Esophagus muscularis mucosa (tissue), 4 donors: ENCODE data around the gene MBD2. TPM values are rescaled to one million over a fixed set of nuclear protein-coding genes. Genes with fewer than 3 reads are reported as not detected.

ENCODE experiments used
- DNase-seq: peaks from one replicate; pipeline ENCODE4 v3.0.0-alpha.2; 2017; ENCODE audit errors: extremely low spot score
- H3K27ac ChIP-seq, 4 donors: fragments of 200-600 bp; sonication (generic); replicated peaks in 1 of 4; 1 replicate in 3 of 4; 2 replicates in 1 of 4; pipeline ENCODE4 v1.5.1; 2016 to 2019; ENCODE audit warnings: mild to moderate bottlenecking in 1 of 4
- H3K27me3 ChIP-seq, 4 donors: fragments of 200-600 bp; sonication (generic); one replicate each; pipeline versions ENCODE4 v1.5.1 to v1.6.0; 2016 to 2019
- H3K36me3 ChIP-seq, 4 donors: fragments of 200-600 bp; sonication (generic); one replicate each; pipeline ENCODE4 v1.5.1; 2016 to 2019
- H3K4me1 ChIP-seq, 4 donors: fragments of 200-600 bp; sonication (generic); one replicate each; pipeline ENCODE4 v1.5.1; 2016 to 2019
- H3K4me3 ChIP-seq, 4 donors: fragments of 200-600 bp; sonication (generic); 1 replicate in 2 of 4; 2 replicates in 2 of 4; pipeline ENCODE4 v1.5.1; 2016 to 2019; ENCODE audit warnings: mild to moderate bottlenecking in 4 of 4, moderate library complexity in 1 of 4
- H3K9me3 ChIP-seq, 4 donors: fragments of 200-600 bp; sonication (generic); 1 replicate in 3 of 4; 2 replicates in 1 of 4; pipeline ENCODE4 v1.5.1; 2016 to 2019
- EP300 ChIP-seq: sonication (generic); formaldehyde crosslinking; IDR thresholded peaks from one replicate; pipeline ENCODE4 v1.6.1; 2017; ENCODE audit warnings: antibody characterized with exemption
- POLR2A ChIP-seq: fragments of 450-650 bp; IDR thresholded peaks from one replicate; pipeline ENCODE4 v1.6.1; 2017; ENCODE audit warnings: antibody characterized with exemption, moderate library complexity, mild to moderate bottlenecking, low read depth
- POLR2AphosphoS5 ChIP-seq, 2 donors: sonication (generic); formaldehyde crosslinking; IDR thresholded peaks; one replicate each; pipeline ENCODE4 v1.6.1; 2017; ENCODE audit warnings: antibody characterized with exemption in 2 of 2
- WGBS: methylation state at CpG from one replicate; pipeline ENCODE4 v1.1.5; 2018; 5-methylcytosine and 5-hydroxymethylcytosine counted together
- intact Hi-C: fragments of 100-400 bp; cut with DNase I; formaldehyde crosslinking; loops from one replicate; pipeline ENCODE4 v1.15.1; 2023
- total RNA-seq, 4 donors: library from RNA; depleted of rRNA; stranded (reverse); fragments of >200 nt; gene quantifications; one replicate each; pipeline versions ENCODE4 v1.1.0 to v1.2.1, GENCODE V29; 2016
- TF ChIP-seq, protein P1 (sequence below), 3 experiments: fragments of 200-600 bp in 2 of 3; fragments of 450-650 bp in 1 of 3; sonication (generic) in 2 of 3; IDR thresholded peaks; one replicate each; pipeline ENCODE4 v1.5.1; 2017 to 2019; ENCODE audit warnings: antibody characterized with exemption in 3 of 3, mild to moderate bottlenecking in 2 of 3, moderate library complexity in 1 of 3

The MBD2 gene
- total RNA-seq, 4 donors from 2014 or later, result 30.7 to 43.9 (median 40.8) TPM

DNA sequence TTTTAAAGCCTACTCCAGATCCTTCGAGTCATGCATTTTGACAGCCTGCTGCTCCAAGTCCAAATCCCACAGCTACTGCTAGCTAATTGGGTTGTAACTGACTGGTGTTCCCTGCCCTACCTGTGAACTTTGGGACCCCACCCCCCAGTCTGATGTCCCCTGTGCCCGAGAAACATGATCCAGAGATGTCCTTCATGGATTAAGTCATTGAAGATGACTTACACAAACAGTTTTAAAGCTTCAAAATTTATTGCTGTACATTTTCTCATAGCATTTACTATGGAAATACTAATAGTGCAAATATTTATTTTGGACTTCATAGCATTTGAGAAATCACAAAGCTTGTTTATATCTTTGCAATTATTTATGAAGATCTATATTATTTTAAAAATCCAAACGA lies 73.1 kb downstream of the MBD2 start:
- Histone ChIP-seq H3K4me3 (no peak overlapping the region), H3K36me3 (peaks cover 0 to 43% (median 29%) of the 10 kb centered on the region in 4 donors), H3K27ac (no peak overlapping the region), H3K4me1 (peaks cover 0 to 19% (median 4%) of the 10 kb centered on the region in 4 donors), H3K27me3 (no peaks in the 10 kb centered on the region), H3K9me3 (no peaks in the 10 kb centered on the region)
- WGBS, result 85% methylated on average over 3 of the region's 3 CpGs
- no peak for DNase-seq
- intact Hi-C loops, result no loop called here
- TF ChIP-seq POLR2AphosphoS5 (IDR thresholded peaks at IDR 0.05), result no peak
- no peak for TF ChIP-seq EP300
- no peak for TF ChIP-seq POLR2A
- TF ChIP-seq, protein P1, sequence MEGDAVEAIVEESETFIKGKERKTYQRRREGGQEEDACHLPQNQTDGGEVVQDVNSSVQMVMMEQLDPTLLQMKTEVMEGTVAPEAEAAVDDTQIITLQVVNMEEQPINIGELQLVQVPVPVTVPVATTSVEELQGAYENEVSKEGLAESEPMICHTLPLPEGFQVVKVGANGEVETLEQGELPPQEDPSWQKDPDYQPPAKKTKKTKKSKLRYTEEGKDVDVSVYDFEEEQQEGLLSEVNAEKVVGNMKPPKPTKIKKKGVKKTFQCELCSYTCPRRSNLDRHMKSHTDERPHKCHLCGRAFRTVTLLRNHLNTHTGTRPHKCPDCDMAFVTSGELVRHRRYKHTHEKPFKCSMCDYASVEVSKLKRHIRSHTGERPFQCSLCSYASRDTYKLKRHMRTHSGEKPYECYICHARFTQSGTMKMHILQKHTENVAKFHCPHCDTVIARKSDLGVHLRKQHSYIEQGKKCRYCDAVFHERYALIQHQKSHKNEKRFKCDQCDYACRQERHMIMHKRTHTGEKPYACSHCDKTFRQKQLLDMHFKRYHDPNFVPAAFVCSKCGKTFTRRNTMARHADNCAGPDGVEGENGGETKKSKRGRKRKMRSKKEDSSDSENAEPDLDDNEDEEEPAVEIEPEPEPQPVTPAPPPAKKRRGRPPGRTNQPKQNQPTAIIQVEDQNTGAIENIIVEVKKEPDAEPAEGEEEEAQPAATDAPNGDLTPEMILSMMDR (IDR thresholded peaks at IDR 0.05), result no peak

DNA sequence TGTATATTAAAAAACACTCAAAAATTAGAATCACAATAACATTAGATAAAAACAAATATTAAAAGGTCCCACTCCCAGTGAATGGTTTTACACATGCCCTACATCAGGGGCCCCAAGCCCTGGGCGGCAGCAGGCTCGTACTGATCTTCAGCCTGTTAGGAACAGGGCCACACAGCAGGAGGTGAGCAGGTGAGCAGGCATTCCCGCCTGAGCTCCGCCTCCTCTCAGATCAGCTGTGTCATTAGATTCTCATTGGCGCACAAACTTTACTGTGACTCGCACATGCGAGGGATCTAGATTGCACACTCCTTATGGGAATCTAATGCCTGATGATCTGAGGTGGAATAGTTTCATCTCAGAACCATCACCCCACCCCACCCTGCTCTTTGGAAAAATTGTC lies 74.2 kb downstream of the MBD2 start:
- DNase-seq, result no peak
- peaks cover 0 to 19% (median 4%) of the 10 kb centered on the region in 4 donors for H3K4me1 ChIP-seq
- H3K27me3 ChIP-seq, result no peaks in the 10 kb centered on the region
- no peak overlapping the region for H3K4me3 ChIP-seq
- TF ChIP-seq EP300 (no peak), POLR2A (no peak), POLR2AphosphoS5 (IDR thresholded peaks at IDR 0.05) (no peak)
- TF ChIP-seq, protein P1 (IDR thresholded peaks at IDR 0.05), result no peak
- peaks cover 0 to 34% (median 23%) of the 10 kb centered on the region in 4 donors for H3K36me3 ChIP-seq
- 94% methylated on average over 7 of the region's 7 CpGs for WGBS
- no peak overlapping the region for H3K27ac ChIP-seq
- no peaks in the 10 kb centered on the region for H3K9me3 ChIP-seq
- intact Hi-C loops, result no loop called here

DNA sequence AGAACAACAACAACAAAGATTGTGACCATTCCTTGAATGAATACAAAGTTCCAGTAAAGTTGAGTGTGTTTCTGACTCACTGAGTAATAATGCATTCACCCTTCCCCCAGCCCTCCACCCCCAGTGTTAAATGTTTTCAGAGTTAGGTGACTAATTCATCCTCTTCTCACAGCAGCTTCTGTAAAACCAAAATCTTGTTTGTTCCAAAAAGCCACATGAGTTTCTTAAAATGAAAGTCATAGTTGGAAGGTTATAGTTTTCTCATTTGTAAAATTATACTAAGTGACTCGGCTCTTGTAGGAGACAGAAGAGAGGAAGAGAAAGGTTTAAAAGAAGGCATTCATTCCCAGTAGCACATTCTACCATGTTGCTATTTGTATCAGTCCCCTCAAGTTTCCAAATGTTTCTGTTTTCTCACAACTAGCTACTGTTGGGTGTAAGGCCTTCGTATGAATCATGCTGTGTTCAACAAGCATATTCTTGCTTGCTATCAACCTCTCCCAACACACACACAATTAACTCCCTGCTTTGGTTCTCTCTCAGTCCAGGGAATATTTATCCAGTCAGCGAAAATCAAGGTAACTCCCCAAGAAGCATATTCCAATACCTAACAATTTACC lies 75.3 kb downstream of the MBD2 start:
- TF ChIP-seq EP300, result no peak
- TF ChIP-seq POLR2A, result no peak
- no peak for TF ChIP-seq POLR2AphosphoS5 (IDR thresholded peaks at IDR 0.05)
- TF ChIP-seq, protein P1 (IDR thresholded peaks at IDR 0.05), result no peak
- Histone ChIP-seq H3K9me3 (peaks cover 0 to under 1% (median 0%) of the 10 kb centered on the region in 4 donors), H3K4me3 (no peak overlapping the region), H3K36me3 (peaks cover 0 to 24% (median 15%) of the 10 kb centered on the region in 4 donors), H3K27ac (peak overlapping the region in 3 of 4 donors; percentile 9 to 59 (median 28)), H3K27me3 (no peaks in the 10 kb centered on the region), H3K4me1 (peaks cover 0 to 19% (median 4%) of the 10 kb centered on the region in 4 donors)
- intact Hi-C loops, result no loop called here
- WGBS, result 61% methylated on average over 3 of the region's 3 CpGs
- DNase-seq, result no peak

DNA sequence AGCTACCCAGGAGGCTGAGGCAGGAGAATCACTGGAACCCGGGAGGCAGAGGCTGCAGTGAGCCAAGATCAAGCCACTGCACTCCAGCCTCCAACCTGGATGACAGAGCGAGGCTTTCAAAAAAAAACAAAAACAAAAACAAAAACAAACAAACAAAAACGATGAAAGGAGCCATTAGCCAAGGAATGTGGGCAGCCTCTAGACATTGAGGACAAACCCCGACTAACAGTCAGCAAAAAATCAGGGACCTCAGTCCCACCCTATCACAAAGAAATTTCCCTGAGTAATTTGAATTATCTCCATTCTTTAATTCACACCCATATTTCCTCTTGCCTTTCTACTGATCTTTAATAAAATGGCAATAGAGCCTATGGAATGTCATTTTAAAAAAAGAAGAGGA lies 75.8 kb downstream of the MBD2 start:
- Histone ChIP-seq H3K4me1 (peaks cover 0 to 19% (median 4%) of the 10 kb centered on the region in 4 donors), H3K27ac (peak overlapping the region in 3 of 4 donors; percentile 9 to 59 (median 28)), H3K9me3 (peaks cover 0 to 5% (median 0%) of the 10 kb centered on the region in 4 donors), H3K4me3 (no peak overlapping the region), H3K36me3 (peaks cover 0 to 19% (median 12%) of the 10 kb centered on the region in 4 donors), H3K27me3 (no peaks in the 10 kb centered on the region)
- intact Hi-C loops, result no loop called here
- 89% methylated on average over 4 of the region's 4 CpGs for WGBS
- TF ChIP-seq EP300 (no peak), POLR2A (no peak), POLR2AphosphoS5 (IDR thresholded peaks at IDR 0.05) (no peak)
- TF ChIP-seq, protein P1 (IDR thresholded peaks at IDR 0.05), result no peak
- no peak for DNase-seq
